Measurements from ENCODE around the gene ZNF432.
"Not testable (repeated sequence)": the region's sequence is repeated elsewhere in the genome, so short reads cannot be mapped to it uniquely, and the experiment has no call there.

Gene ZNF432

DNA sequence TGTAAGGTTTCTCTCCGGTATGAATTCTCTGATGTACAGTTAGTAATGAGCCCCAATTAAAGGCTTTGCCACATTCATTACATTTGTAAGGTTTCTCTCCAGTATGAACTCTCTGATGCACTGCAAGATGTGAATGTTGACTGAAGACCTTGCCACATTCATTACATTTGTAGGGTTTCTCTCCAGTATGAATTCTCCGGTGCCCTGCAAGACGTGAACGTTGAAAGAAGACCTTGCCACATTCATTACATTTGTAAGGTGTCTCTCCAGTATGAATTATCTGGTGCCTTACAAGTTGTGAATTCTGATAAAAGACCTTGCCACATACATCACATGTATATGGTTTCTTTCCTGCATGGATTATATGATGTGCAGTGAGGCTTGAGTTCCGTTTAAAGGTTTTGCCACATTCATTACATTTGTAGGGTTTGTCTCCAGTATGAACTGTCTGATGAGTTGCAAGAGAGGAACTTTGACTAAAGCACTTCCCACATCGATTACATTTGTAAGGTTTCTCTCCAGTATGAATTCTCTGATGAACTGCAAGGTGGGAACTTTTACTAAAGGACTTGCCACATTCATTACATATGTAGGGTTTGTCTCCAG, 17.7 kb upstream of the ZNF432 start:
- no peak overlapping the region for H2BK5ac ChIP-seq (ENCODE audit: low read length)
- H2AK5ac ChIP-seq (ENCODE audit: low read depth, low read length), result no peak overlapping the region
- no peaks in the 10 kb centered on the region for H3K4me1 ChIP-seq (ENCODE audit: control insufficient read depth in 2 of 2, insufficient read depth in 1 of 2, low read depth in 1 of 2, low read length in 2 of 2)
- H2BK120ac ChIP-seq (ENCODE audit: low read depth, low read length), result no peak overlapping the region
- H3K23ac ChIP-seq (ENCODE audit: low read depth, low read length, poor library complexity), result no peak overlapping the region
- no peak for DNase-seq (ENCODE audit: low spot score)
- no peak overlapping the region for H3K4ac ChIP-seq (ENCODE audit: low read length)
- no peak overlapping the region for H3K9ac ChIP-seq (ENCODE audit: low read depth, low read length, poor library complexity)
- H3K4me2 ChIP-seq (ENCODE audit: insufficient read depth, low read length, poor library complexity, severe bottlenecking), result no peak overlapping the region
- peaks cover 26 to 88% of the 10 kb centered on the region in 2 donors for H3K36me3 ChIP-seq (replicated peaks in 1 of 2; ENCODE audit: control insufficient read depth in 2 of 2, insufficient read depth in 2 of 2, low read length in 2 of 2)
- no peaks in the 10 kb centered on the region for H3K79me1 ChIP-seq (ENCODE audit: low read depth, low read length)
- no peak overlapping the region for H3K18ac ChIP-seq (ENCODE audit: low read length)
- H2BK15ac ChIP-seq (ENCODE audit: low read length), result no peak overlapping the region
- H2AFZ ChIP-seq (ENCODE audit: low read length), result no peak overlapping the region
- H3K14ac ChIP-seq (ENCODE audit: low read length), result no peak overlapping the region
- no peak overlapping the region for H3K4me3 ChIP-seq (ENCODE audit: low read length in 2 of 2)
- H3K27ac ChIP-seq (replicated peaks; ENCODE audit: low read length), result no peak overlapping the region
- no peaks in the 10 kb centered on the region for H3K27me3 ChIP-seq (ENCODE audit: control insufficient read depth in 3 of 3, insufficient read depth in 3 of 3, low read depth in 1 of 3, low read length in 3 of 3)
- WGBS, 2 donors (ENCODE audit: extremely low coverage in 2 of 2, insufficient read length in 2 of 2, insufficient replicate concordance in 1 of 2), result no CpG with 5 or more reads among the region's 6 CpGs
- no peak overlapping the region for H4K8ac ChIP-seq (ENCODE audit: low read depth, low read length)
- H3K9me3 ChIP-seq (replicated peaks in 1 of 2; ENCODE audit: control insufficient read depth in 2 of 2, insufficient read depth in 1 of 2, low read depth in 1 of 2, low read length in 2 of 2), result peaks cover 45 to 90% of the 10 kb centered on the region in 2 donors
- H2BK12ac ChIP-seq (ENCODE audit: low read length), result no peak overlapping the region
- no peak overlapping the region for H4K91ac ChIP-seq (ENCODE audit: low read depth, low read length, poor library complexity)

DNA sequence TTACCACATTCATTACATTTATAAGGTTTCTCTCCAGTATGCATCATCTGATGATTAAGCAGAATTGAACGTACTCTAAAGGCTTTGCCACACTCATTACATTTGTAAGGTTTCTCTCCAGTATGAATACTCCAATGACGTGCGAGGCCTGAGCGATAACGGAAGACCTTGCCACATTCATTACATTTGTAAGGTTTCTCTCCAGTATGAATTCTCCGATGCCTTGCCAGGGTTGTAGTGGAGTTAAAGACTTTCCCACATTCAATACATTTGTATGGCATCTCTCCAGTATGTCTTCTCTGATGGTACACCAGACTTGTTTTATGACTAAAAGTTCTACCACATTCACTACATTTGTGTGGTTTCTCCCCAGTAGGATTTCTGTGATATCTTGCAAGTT, 16.8 kb upstream of the ZNF432 start:
- H3K36me3 ChIP-seq (replicated peaks in 1 of 2; ENCODE audit: control insufficient read depth in 2 of 2, insufficient read depth in 2 of 2, low read length in 2 of 2), result peaks cover 23 to 78% of the 10 kb centered on the region in 2 donors
- no peak overlapping the region for H3K4me3 ChIP-seq (ENCODE audit: low read length in 2 of 2)
- no peak overlapping the region for H3K23ac ChIP-seq (ENCODE audit: low read depth, low read length, poor library complexity)
- no peak overlapping the region for H3K27ac ChIP-seq (replicated peaks; ENCODE audit: low read length)
- H3K9me3 ChIP-seq (replicated peaks in 1 of 2; ENCODE audit: control insufficient read depth in 2 of 2, insufficient read depth in 1 of 2, low read depth in 1 of 2, low read length in 2 of 2), result peaks cover 43 to 88% of the 10 kb centered on the region in 2 donors
- no peak overlapping the region for H4K8ac ChIP-seq (ENCODE audit: low read depth, low read length)
- no peaks in the 10 kb centered on the region for H3K4me1 ChIP-seq (ENCODE audit: control insufficient read depth in 2 of 2, insufficient read depth in 1 of 2, low read depth in 1 of 2, low read length in 2 of 2)
- H3K4me2 ChIP-seq (ENCODE audit: insufficient read depth, low read length, poor library complexity, severe bottlenecking), result no peak overlapping the region
- WGBS, 2 donors (ENCODE audit: extremely low coverage in 2 of 2, insufficient read length in 2 of 2, insufficient replicate concordance in 1 of 2), result no CpG with 5 or more reads among the region's 6 CpGs
- H2BK12ac ChIP-seq (ENCODE audit: low read length), result no peak overlapping the region
- no peak overlapping the region for H2BK120ac ChIP-seq (ENCODE audit: low read depth, low read length)
- no peak overlapping the region for H3K14ac ChIP-seq (ENCODE audit: low read length)
- no peak overlapping the region for H3K18ac ChIP-seq (ENCODE audit: low read length)
- no peak overlapping the region for H4K91ac ChIP-seq (ENCODE audit: low read depth, low read length, poor library complexity)
- no peak overlapping the region for H2BK5ac ChIP-seq (ENCODE audit: low read length)
- H2AK5ac ChIP-seq (ENCODE audit: low read depth, low read length), result no peak overlapping the region
- no peak for DNase-seq (ENCODE audit: low spot score)
- H2BK15ac ChIP-seq (ENCODE audit: low read length), result no peak overlapping the region
- H3K79me1 ChIP-seq (ENCODE audit: low read depth, low read length), result no peaks in the 10 kb centered on the region
- no peak overlapping the region for H3K9ac ChIP-seq (ENCODE audit: low read depth, low read length, poor library complexity)
- no peaks in the 10 kb centered on the region for H3K27me3 ChIP-seq (ENCODE audit: control insufficient read depth in 3 of 3, insufficient read depth in 3 of 3, low read depth in 1 of 3, low read length in 3 of 3)
- no peak overlapping the region for H2AFZ ChIP-seq (ENCODE audit: low read length)
- H3K4ac ChIP-seq (ENCODE audit: low read length), result no peak overlapping the region

DNA sequence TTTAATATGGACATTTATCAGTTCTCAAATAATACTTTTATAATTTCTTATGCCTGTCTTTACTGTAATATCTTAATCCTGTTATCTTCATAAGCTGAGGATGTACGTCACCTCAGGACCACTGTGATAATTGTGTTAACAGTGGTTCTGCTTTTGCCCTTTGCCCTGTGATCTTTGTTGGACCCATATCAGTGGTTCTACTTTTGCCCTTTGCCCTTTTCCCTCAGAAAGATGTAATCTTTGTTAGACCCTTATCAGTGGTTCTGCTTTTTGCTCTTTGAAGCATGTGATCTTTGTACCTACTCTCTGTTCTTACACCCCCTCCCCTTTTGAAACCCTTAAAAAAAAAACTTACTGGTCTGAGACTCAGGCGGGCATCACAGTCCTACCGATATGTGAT, 7.8 kb upstream of the ZNF432 start:
- H3K79me1 ChIP-seq (ENCODE audit: low read depth, low read length); H3K4me1 ChIP-seq (ENCODE audit: control insufficient read depth in 2 of 2, insufficient read depth in 1 of 2, low read depth in 1 of 2, low read length in 2 of 2); H4K8ac ChIP-seq (ENCODE audit: low read depth, low read length); H2BK5ac ChIP-seq (ENCODE audit: low read length); H2BK15ac ChIP-seq (ENCODE audit: low read length); H2AK5ac ChIP-seq (ENCODE audit: low read depth, low read length); H3K14ac ChIP-seq (ENCODE audit: low read length); H3K4ac ChIP-seq (ENCODE audit: low read length); H3K18ac ChIP-seq (ENCODE audit: low read length); H3K27ac ChIP-seq (replicated peaks; ENCODE audit: low read length); H3K4me3 ChIP-seq (ENCODE audit: low read length in 2 of 2); H2BK120ac ChIP-seq (ENCODE audit: low read depth, low read length); H2BK12ac ChIP-seq (ENCODE audit: low read length); H3K23ac ChIP-seq (ENCODE audit: low read depth, low read length, poor library complexity); H3K27me3 ChIP-seq (ENCODE audit: control insufficient read depth in 3 of 3, insufficient read depth in 3 of 3, low read depth in 1 of 3, low read length in 3 of 3); H3K36me3 ChIP-seq (replicated peaks in 1 of 2; ENCODE audit: control insufficient read depth in 2 of 2, insufficient read depth in 2 of 2, low read length in 2 of 2); H2AFZ ChIP-seq (ENCODE audit: low read length); H4K91ac ChIP-seq (ENCODE audit: low read depth, low read length, poor library complexity); H3K4me2 ChIP-seq (ENCODE audit: insufficient read depth, low read length, poor library complexity, severe bottlenecking); H3K9ac ChIP-seq (ENCODE audit: low read depth, low read length, poor library complexity); DNase-seq (ENCODE audit: low spot score): not testable (repeated sequence)
- no CpG with 5 or more reads among the region's 3 CpGs for WGBS, 2 donors (ENCODE audit: extremely low coverage in 2 of 2, insufficient read length in 2 of 2, insufficient replicate concordance in 1 of 2)
- H3K9me3 ChIP-seq (replicated peaks in 1 of 2; ENCODE audit: control insufficient read depth in 2 of 2, insufficient read depth in 1 of 2, low read depth in 1 of 2, low read length in 2 of 2), result peaks cover 8 to 35% of the 10 kb centered on the region in 2 donors

DNA sequence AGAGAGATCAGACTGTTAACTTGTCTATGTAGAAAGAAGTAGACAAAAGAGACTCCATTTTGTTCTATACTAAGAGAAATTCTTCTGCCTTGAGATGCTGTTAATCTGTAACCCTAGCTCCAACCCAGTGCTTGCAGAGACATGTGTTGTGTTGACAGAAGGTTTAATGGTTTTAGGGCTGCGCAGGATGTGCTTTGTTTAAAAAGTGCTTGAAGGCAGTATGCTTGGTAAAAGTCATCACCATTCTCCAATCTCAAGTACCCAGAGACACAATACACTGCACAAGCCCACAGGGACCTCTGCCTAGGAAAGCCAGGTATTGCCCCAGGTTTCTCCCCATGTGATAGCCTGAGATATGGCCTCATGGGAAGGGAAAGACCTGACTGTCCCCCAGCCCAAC, 3.1 kb upstream of the ZNF432 start:
- no CpG with 5 or more reads among the region's 1 CpG for WGBS, 2 donors (ENCODE audit: extremely low coverage in 2 of 2, insufficient read length in 2 of 2, insufficient replicate concordance in 1 of 2)
- H3K23ac ChIP-seq (ENCODE audit: low read depth, low read length, poor library complexity); H2AFZ ChIP-seq (ENCODE audit: low read length); H2AK5ac ChIP-seq (ENCODE audit: low read depth, low read length); H3K79me1 ChIP-seq (ENCODE audit: low read depth, low read length); H3K36me3 ChIP-seq (replicated peaks in 1 of 2; ENCODE audit: control insufficient read depth in 2 of 2, insufficient read depth in 2 of 2, low read length in 2 of 2); H3K4me3 ChIP-seq (ENCODE audit: low read length in 2 of 2); H2BK5ac ChIP-seq (ENCODE audit: low read length); H3K4ac ChIP-seq (ENCODE audit: low read length); H4K8ac ChIP-seq (ENCODE audit: low read depth, low read length); H3K18ac ChIP-seq (ENCODE audit: low read length); H4K91ac ChIP-seq (ENCODE audit: low read depth, low read length, poor library complexity); H3K27ac ChIP-seq (replicated peaks; ENCODE audit: low read length); H3K4me1 ChIP-seq (ENCODE audit: control insufficient read depth in 2 of 2, insufficient read depth in 1 of 2, low read depth in 1 of 2, low read length in 2 of 2); H3K4me2 ChIP-seq (ENCODE audit: insufficient read depth, low read length, poor library complexity, severe bottlenecking); H3K27me3 ChIP-seq (ENCODE audit: control insufficient read depth in 3 of 3, insufficient read depth in 3 of 3, low read depth in 1 of 3, low read length in 3 of 3); H2BK12ac ChIP-seq (ENCODE audit: low read length); H2BK15ac ChIP-seq (ENCODE audit: low read length); H3K14ac ChIP-seq (ENCODE audit: low read length); H2BK120ac ChIP-seq (ENCODE audit: low read depth, low read length); DNase-seq (ENCODE audit: low spot score); H3K9ac ChIP-seq (ENCODE audit: low read depth, low read length, poor library complexity): not testable (repeated sequence)
- H3K9me3 ChIP-seq (replicated peaks in 1 of 2; ENCODE audit: control insufficient read depth in 2 of 2, insufficient read depth in 1 of 2, low read depth in 1 of 2, low read length in 2 of 2), result peaks cover 3 to 34% of the 10 kb centered on the region in 2 donors
